ENCODE data around the gene GPS1.

GPS1 gene

DNA sequence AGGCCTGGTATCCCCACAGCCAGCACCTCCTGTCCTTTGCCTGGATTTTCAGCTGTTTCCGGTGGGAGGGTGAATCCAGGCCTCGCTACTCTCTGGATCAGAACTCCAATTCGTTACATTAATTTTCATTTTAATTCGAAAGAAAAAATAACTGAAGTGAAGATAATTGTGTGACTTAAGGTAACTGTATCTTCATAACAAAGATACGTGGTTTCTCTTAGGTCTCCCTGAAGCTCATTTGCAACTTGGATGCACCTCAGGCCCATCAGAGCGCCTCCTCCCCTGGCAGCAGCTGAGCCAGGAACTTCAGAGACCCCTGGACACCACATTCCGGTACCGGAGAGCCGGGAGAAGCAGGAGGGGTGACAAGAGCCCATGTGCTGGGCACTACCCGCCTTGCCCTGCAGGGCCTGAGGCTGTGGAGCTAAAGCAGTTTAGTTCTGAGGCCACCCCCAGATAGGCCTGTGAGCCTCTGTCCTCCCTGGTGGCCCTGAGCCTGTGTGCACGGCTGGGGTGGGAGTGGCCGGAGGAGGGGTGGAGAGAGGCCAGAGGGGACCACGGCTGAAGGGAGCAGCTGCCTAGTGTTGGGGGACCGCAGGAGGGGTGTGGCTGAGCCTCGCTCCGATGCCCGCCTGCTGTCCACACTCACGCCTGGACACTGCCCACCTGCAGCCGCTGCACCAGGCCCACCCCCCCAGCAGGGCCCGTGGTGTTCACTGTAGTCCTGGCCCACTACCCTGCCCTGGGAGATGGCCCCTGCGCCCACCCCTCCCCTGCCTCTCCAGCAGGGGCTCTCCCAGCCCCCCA, 25.3 kb downstream of the GPS1 start:
- DNase-seq (ENCODE audit: low read depth in 1 of 2, low spot score in 1 of 2): no peak

DNA sequence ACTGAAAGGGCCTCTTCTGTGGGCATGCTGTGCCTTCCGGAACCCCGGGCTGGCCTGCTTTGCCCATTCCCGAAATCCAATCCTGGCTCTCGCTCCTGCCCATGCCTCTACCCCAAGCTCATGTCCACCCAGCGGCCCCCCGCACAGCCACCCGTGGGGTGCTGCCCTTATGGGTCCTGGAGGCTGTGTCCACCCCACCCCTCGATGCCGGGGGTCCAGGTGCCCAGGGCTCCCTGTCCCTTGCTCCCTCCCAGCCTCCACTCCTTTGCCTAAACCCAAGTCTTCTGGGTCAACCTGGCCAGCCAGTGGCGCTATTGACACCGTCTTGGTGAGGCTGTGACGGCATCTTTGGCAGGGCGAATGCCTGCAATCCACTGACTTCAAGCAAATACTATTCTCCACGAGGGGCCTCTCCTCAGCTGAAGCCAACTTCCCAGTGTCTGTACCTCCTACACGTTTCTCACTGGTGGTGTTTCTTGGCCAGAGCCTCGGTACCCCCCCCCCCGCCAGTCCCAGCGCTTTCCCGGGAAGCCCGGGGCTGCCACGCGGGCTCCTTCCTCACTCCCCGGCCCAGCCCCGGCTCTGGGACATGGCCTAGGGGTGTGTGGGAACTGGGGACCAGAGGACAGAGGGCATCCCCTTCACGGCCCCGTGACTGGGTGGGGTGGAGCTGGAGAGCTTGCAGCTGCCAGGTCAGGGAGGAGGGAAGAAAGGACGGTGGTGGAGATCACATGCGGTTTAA, 26.1 kb downstream of the GPS1 start:
- DNase-seq (ENCODE audit: low read depth in 1 of 2, low spot score in 1 of 2): no peak

DNA sequence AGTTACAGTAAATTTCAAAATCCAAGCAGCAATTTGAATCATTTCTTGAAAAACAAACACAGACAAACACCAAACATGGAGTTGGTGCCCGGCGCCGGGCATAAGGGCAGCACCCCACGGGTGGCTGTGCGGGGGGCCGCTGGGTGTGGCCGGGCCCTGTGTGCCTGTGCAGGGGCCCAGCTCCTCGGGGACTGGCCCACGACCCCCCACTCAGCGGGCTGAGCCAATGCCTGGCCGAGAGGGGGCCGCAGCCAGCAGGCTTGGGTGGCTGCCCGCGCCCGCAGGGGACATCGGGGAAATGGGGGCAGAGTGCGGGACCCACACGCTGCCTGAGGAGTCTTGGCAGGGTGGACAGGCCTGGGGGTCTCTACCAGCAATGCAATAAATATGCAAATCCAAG, 26.7 kb downstream of the GPS1 start:
- no peak for DNase-seq (ENCODE audit: low read depth in 1 of 2, low spot score in 1 of 2)

DNA sequence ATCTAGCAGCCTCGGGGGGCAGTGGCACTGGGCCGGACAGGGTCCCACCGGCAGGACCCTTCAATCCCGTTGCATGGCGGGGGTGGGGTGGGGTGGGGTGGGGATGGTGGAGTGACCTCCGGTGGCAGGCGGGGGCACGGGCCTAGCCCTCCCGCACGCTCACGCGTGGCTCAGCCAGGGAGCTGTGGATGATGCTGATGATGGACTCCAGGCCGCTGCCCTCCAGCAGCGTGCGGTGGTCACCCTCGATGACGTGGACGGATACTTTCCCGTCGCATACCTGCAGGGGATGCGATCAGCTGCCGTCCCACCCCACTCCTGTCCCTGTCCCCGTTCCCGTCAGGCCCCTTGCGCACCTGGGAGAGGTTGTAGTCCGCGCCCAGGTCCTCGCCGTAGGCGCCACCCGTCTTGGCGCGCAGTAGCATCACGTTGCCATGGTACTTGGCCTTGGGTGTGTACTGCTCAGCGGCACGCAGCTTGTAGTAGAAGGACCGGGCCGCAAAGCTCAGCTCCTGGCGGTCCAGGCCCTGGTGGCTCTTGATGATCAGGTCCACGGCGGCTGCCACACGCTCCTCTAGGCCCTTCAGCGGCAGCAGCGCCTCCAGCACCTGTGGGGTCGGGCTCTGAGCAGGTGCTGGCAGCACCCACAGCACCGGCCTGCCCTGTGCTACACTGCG, 27.4 kb downstream of the GPS1 start:
- no peak for DNase-seq (ENCODE audit: low read depth in 1 of 2, low spot score in 1 of 2)

DNA sequence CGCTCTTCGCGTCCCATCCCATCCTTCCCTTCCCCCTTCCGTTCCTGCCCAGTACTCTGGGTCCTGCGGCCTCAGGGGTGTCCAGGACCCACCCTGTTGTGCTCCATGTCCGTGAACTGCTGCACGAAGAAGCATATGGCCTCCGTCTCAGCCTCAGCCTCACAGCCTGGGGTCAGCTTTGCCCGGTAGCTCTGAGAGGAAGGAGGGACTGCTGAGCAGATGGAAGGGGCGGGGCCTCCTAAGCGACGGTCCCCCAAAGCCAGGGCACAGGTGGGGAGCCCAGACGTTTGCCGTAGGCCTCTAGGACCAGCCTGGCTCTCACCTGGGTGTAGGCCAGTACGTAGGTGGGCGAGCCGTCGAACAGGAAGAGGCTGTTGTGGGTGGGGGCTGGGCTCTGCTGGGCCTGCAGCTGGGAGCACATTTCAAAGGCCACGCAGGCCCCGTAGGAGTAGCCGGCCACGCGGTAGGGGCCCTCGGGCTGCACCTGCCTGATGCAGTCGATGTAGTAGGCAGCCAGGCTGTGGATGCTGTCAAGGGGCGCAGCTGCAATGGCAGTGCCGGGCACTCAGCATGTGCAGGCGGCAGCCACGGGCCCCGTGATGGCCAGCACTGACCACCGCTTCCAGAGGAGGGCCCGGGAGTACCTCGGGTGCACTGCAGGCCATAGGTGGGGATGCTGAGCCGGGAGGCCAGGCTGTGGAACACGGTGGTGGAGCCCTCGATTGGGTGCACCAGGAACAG, 28.5 kb downstream of the GPS1 start:
- DNase-seq (ENCODE audit: low read depth in 1 of 2, low spot score in 1 of 2): no peak

DNA sequence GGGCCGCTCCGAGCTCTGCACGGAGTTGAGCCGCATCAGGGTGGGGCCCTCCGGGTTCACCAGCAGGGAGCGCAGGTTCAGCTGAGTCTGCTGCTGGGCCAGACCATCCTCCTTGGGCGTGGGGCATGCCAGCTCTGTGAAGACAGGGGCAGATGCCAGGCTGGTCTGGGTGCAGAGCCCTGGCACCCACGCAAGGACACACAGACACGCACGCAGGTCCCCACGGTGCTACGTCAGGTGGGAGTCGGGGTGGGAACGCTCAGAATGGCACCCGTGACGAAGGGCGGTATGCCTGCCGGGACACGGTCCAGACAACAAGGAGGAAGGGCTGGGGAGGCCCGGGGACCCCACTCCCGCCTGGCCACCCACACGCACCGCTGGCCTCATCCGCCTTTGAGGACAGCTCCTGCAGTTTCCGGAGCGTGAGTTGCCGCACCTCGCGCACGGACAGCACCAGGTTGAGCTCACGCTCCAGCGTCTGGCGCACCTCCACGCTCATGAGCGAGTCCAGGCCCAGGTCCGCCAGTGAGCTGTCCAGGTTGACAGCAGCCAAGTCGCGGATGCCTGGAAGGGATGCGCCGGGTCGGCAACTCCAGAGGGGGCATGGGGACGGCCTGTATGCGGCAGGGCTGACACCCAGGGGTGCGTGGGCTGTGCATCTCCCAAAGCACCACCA, 29.2 kb downstream of the GPS1 start:
- DNase-seq (ENCODE audit: low read depth in 1 of 2, low spot score in 1 of 2): no peak

DNA sequence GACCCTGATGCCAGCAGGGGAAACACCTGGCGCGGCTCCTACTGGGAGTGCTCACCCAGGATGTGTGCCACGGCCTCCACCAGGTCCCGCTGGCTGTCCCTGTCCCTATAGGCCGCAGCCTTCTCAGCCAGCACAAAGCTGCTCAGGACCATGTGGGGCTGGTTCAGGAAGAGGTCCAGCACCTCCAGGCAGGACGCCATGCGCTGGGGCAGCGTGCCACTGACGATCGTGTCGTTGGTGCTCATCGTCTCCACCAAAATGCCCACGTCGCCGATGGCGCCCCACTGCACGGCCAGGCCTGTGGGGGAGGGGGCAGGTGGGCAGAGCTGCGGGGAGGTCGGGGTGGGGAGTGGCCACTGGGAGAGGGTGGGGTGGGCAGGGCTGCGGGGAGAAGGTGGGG, 29.8 kb downstream of the GPS1 start:
- DNase-seq (ENCODE audit: low read depth in 1 of 2, low spot score in 1 of 2): no peak

DNA sequence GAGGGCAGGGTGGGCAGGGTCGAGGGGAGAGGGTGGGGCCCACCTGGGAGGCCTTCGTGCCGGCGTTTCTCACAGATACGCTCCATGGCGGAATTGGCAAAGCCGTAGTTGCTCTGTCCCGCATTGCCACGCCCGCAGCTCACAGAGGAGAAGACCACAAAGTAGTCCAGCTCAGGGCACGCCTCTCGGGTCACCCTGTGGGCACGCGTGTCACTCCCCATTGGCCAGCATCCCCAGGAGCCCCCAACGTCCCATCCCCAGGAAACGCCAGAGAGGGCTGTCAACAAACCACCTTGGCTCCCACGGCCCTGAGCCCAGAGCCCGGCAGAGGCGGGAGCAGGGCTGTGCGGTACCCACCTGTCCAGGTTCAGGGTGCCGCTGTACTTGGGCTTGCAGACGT, 30.3 kb downstream of the GPS1 start:
- no peak for DNase-seq (ENCODE audit: low read depth in 1 of 2, low spot score in 1 of 2)

DNA sequence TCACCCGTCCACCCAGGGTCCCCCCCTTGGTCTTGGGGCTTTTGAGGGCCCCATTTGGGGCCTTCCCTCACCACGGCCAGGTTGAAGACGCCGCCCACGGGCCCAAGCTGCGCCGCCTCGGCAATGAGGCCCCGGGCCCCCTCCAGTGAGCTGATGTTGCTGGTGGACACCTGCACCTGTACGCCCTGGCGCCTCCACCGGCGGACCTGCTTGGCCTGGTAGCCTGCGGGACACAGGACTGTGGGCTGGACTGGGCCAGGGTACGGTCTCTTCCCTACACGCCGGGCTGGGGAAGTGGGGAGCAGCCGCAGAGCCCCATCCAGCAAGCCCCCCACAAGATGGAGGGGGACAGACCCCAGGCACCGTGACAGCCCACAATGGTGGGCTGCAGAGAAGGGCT, 30.8 kb downstream of the GPS1 start:
- no peak for DNase-seq (ENCODE audit: low read depth in 1 of 2, low spot score in 1 of 2)

DNA sequence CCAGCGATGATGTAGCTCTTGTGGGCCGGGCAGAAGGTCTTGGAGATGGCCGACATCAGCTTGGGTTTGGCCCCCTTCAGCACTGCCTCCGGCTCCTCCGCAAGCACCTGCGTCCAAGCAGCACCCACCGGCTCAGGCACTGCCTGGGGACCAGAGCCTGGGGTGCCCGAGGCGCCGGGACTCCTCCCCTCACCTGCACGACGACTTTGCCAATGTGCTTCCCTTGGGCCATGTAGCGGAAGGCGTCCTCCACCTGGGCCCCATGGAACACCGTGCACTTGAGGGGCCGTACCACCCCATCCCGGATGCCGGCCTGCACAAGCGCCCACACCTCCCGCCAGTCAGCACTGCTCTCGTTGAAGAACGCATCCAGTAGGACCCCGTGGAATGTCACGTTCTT, 31.3 kb downstream of the GPS1 start:
- no peak for DNase-seq (ENCODE audit: low read depth in 1 of 2, low spot score in 1 of 2)

DNA sequence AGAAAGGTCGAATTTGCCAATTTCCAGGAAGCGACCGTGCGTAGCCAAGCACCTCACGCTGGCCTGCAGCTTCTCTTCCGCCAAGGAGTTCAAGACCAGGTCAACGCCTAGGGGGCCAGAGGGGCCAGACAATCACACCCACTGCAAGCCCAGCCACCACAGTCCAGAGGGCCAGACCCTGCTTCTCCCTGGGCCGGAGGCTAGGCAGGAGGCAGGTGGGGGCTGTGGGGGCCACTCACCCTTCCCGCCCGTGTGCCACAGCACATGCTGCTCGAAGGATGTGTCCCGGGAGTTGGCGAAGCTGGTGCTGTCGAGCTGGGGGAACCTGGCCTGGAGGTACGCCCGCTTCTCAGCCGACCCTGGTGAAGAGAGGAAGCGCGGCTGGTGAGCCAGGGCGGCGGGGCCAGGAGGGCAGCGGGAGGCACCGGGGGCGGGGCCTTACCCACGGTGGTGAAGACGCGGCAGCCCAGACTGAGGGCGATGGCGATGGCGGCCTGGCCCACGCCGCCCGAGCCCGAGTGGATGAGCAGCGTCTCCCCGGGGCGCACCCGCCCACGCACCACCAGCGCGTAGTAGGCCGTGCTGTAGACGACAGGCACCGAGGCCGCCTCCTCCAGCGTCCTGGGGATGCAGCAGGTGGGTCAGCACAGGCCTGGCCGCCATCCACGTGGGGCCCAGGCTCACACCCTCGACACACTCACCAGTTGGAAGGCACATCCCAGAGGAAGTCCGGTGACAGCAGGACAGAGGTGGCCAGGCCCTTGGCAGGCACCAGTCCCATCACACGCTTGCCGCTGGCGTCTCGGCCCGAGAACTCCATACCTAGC, 32.0 kb downstream of the GPS1 start:
- no peak for DNase-seq (ENCODE audit: low read depth in 1 of 2, low spot score in 1 of 2)

DNA sequence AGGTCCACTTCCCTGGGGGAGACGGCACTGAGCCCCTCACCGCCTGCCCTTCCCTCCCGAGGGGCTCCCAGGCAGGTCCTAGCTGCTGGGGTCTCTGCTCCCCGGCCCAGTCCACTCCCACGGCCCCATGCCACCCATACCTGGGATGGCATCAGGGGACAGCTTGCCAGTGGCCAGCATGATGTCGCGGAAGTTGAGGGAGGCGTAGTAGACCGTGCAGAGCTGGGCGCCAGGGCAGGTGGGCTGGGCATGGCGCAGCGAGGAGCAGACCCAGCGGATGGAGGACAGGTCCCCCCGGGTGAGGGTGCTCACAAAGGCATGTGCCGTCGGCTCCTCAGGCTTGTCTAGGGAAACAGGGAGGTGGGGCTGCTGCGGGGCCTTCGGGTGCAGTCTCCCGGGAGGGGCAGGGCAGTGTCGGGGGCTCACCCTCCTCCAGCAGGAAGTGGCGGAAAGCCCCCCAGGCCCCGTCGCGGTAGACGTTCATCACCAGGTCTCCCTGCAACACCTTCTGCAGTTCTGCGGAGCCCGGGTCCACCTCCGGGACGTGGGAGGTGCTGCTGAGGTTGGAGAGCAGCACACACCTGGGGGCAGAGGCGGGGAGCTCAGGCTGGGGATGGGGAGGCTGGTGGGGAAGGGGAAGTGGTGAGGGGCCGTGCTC, 32.8 kb downstream of the GPS1 start:
- DNase-seq (ENCODE audit: low read depth in 1 of 2, low spot score in 1 of 2): no peak

DNA sequence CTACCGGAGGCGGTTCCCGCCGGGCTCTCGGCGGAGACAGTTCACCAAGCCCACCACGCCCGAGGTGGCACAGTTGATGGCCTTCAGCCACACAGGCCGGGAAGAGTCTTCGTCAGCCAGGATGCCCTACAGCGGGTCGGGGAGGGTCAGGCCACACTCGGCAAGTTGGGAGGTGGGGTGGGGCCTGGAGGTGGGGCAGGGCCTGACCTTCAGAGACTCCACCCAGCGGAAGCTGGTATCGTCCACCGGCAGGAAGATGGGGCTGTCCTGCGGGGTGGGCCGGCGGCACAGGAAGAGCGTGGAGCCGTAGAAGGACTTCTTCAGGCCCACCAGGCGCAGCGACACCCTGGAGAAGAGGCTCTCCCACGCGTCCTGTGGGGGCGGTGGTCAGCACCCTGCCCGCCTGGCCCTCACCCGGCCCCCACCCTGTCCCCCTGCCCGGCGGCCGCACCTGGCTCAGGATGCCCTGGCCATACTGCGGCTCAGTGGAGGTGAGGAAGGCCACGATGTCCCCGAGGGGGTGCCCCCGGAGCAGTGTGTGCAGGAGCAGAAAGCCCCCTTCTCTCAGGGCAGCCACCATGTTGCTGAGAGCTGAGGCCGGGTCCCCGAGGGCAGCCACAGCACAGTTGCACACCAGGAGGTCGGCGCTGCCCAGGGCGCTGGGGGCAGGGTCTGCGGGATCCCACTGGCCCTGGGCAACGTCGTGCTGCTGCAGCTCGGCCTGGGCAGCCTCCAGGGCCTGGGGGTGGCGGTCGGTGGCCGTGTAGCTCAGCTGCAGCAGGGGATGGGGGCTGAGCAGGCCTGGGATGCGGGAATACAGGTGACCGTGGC, 33.5 kb downstream of the GPS1 start:
- no peak for DNase-seq (ENCODE audit: low read depth in 1 of 2, low spot score in 1 of 2)

DNA sequence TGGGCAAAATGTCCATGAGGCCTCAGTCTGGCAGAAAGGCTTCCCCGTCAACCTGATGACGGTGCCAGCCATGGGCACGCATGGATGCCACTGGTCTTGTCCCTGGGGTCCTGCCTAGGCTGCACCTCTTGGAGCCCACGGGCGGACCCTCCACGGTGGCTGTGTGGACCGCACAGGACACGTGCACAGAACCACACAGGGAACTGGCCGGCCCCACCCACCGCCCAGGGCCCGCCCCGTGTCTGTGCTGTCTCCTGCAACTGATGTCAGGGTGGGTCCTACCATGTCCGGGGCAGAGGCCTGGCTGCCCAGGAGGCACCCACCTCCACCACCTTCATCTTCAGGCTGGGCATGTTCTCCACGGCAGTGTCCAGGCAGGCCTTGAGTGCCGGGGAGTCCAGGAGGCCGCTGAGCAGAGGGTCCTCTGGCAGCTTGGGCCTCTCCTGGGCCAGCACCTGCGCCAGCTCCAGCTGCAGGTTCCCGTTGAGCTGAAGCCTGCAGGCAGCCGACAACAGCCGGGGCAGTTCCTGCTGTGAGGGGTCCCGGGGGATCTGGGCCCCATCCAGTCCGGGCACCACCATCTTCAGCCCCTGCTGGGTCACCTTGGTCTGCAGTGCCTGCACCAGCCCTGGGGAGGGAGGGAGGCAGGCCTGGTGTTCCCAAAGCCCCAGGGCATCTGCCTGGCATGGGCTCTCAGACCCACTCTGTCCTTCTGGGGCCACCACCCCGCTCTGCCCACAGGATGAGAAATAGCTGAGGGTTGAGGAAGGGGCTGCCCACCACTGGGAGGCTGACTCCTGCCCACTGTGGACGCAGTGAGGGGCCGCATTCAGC, 34.5 kb downstream of the GPS1 start:
- no peak for DNase-seq (ENCODE audit: low read depth in 1 of 2, low spot score in 1 of 2)

DNA sequence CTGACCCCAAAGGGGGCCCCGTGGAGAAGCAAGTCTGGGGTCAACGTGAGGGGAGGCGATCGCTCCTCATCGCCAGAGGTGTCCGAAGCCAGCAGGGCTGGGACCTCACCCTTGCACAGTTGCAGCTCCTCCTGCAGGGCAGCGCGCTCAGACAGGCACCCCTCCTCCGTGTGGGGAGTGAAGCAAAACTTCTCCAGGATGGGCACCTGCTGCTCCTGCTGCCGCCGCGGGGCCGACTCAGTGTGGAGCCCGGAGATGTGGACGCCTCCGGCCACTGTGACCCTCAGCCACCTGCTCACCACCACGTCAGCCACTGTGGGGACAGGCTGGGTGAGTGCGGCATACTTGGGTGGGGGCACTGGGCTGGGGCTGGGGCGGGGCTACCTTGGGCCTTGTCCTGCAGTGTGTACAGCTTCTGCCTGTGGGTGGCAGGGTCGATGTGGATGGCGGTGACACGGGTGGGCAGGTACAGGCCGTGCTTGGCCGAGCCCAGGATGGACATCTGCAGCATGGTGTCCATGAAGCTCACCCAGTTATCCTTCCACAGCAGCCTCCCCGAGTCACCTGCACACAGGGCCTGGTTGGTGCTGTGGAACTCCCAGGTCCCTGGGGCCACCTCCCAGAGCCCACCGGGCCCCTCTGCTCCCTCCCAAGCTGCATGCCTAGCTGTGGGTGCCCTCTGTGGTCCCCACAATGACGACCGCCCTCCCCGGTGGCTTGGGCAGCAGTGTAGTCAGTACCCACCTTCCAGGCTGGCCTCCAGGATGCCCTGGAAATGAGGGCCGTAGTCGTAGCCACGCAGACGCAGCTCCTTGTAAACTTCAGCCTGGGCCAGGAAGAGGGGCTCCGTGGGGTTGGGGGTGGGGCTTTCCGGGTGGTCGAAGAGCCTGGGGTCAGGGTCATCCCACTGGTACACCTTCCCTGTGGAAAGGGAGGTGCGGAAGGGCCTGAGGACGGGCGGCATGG, 35.5 kb downstream of the GPS1 start:
- no peak for DNase-seq (ENCODE audit: low read depth in 1 of 2, low spot score in 1 of 2)

DNA sequence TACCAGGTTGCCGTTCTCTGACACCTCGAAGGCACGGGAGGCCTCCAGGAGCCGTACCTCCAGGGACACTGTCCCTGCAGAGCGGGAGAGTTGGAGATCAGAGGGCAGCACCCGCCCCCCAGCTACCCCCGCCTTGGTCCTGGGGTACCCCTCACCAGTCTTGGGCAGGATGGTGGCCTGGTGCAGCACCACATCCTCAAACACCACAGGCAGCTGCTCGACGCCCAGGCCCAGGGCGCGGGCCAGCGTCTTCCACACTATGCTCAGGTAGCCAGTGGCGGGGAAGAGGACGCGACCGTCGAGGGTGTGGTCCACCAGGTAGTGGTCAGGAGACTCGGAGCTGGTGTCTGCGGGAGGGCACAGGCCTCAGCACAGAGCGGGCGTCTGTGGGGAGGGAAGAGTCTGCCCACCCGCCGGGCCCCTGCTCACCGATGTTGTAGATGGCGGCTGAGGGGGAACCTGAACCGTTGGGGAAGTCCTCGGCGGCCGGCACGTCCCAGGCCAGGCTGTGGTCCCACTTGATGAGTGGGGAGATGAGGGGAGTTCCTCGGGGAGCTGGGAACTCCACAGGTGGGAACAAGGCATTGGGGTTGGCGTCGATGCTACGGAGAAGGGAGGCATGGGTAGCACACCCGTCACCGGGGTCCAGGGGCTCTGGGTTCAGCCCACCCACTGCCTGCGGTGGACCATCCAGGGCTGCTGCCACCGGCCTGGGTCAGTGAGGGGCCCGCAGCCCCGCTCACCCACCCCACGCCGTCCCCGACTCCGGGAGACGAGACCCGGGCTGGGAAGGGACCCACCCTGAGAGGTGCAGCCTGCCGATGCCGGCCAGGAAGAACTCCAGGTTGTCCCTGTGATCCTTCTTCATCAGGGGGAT, 36.5 kb downstream of the GPS1 start:
- no peak for DNase-seq (ENCODE audit: low read depth in 1 of 2, low spot score in 1 of 2)

All from stimulated activated CD4-positive, alpha-beta T cell treated with anti-CD3 and anti-CD28 coated beads, Interleukin-15, amount 100 ng/mL, for 1 hour (primary cell).